HG03066 (cell line): ENCODE measurements around the gene GAS6.

Source experiments
- ATAC-seq: cut with Tn5 transposase; IDR thresholded peaks from one replicate; pipeline ENCODE4 v1.9.1; 2021; ENCODE audit warnings: low read depth; ENCODE audit not compliant: unreplicated experiment

GAS6 gene

DNA sequence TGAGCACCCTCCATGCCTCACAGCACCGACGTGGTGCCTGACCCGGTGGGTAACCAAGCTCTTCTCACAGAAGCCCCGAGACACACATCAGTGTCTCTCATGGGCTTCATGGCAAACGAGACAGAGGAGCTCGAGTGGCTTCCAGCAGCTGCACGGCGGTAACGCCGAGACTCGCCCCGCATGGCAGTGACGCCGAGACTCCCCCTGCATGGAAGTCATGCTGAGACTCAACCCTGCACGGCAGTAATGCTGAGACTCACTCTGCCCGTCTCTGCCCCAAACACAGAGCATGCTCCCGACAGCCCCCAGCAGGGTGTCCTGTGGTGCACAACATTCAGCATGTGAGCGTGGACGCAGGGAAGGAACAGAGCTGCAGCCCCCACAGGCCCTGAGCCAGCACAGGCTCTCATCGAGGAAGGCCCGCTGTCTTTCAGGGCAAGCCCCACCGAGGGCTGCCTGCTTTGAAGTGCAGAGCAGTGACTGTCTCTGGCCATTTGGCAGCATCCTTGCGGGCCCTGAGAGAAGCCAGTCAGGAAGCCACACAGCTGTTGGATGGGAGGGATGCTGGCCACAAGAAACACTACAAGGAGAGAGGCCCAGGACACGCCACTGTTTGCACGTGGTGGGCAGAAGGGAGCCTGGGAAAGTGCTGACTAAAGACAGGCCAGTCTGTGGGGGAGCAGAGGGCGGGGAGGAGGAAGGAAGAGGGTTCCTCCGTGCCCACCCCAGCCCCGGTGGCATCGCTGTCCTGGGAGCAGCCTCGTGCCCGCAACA, 9.5 kb downstream of the GAS6 start:
- no peak for ATAC-seq

DNA sequence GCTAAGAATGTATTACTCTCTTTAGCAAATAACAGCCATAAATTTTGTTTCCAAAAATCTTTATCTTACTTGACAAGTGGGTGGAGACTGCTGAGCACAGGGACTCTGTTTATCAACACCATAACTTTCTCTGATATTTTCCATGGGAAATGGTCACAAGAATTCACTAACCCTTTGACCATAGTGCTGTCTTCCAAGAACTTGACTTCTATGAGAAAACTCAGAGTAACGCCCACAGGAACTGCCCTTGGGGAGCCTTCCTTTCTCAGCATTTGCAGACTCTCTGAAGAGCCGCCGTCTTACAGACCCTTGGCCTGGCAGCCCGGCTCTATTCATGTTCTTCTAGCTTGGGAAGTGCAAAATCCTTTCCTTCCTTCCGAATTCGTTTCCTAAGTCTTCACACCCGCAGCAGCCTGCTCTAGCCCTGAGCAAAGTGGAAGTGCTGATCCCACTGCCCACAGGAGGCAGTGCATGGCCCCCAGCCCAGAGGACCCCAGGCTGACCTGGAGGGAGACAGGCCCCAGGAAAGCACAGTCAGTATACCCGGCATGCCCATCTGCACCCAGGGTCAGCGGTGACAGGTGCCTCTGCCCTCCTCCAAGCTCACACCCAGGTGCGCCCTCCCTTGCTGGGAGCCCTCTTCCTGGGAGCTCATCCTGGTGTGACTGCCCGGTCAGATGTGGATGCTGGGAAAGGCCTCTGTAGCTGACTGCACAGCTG, 10.2 kb downstream of the GAS6 start:
- ATAC-seq, result no peak

DNA sequence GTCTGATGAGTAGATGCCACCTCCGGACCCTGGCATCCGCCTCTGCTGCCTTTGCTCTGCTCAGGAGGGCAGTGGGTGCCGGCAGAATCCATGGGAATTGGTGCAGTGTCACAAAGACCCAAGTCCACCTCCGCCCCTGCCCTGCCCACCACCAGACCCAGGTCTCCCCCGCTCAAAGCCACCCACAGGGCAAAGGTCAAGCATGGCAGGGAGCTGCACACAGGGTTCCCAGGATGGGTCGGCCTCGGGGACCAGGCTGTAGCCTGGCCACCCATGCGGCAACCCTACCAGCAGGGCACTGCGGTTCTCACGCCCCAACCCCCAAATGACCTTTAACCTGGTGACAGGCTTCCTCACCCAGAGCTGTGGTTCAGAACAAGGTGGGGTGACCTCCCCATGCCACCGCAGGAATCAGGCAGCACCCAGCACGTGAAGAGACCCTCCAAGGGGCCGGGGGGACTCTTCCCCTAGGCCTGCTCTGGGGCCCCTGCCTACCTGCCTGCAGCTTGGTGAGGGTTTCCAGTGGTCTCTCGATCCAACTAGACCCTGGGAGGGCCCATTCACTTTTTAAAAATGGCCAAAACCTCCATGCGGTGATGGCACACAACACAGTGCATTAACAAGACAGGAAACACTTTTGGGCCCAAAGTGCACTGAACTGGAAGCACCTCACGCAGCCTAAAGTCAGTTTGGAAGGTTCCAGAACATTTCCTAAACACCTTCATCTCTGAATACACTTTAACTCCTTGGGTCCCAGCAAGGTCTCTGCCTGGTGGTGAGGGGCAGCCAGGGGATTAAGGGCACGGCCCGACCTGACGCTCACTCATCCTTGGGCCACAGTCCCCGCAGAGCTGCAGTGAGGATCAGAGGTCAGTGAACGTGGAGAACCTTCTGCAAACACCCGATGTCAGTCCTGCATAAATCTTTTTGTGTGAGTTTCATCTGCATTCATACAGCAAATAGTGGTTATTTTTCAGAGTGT, 11.0 kb downstream of the GAS6 start:
- ATAC-seq, result no peak

DNA sequence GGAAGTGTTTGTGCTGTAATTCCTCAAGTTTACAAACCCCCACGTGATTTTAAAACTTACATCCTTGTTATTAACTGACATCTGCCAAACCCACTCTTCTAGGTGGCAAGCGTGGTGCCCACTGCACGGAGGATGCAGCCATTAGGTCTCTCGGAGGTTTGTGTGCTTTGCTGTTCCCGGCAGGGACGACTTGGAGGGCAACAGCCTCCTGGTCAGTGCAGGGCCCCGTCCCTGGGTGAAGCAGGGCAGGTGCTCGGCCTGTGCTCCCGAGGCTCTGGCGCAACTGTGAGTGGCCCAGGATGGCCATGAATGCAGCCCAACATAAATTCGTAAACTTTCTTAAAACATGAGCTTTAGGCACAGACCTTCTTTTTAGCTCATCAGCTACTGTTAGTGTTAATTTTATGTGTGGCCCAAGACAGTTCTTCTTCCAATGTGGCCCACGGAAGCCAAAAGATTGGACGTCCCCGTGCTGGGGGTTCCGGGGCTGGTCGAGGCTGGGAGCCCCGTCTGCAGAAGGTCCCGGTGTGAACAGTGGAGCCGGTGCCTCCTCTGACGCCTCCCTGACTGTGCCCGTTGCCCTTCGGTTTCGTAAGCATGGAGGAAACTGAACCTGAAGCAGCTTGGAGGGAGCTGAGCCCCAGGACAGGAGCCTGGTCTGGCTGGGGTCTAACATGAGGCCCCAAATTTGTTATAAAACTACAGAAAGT, 11.9 kb downstream of the GAS6 start:
- ATAC-seq, result no peak

DNA sequence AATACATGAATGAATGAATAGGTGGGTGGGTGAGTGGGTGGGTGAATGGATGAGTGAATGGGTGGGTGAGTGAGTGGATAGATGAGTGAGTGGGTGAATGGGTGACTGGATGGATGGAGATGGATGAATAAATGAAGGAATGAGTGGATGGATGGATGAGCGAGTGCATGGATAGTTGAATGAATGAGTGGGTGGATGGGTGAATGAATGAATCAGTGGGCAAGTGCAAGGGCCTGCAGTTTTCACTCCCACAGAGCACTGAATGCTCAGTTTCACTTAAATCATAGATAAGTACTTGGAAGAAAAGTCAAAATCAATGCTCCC, 12.4 kb downstream of the GAS6 start:
- ATAC-seq, result no peak

DNA sequence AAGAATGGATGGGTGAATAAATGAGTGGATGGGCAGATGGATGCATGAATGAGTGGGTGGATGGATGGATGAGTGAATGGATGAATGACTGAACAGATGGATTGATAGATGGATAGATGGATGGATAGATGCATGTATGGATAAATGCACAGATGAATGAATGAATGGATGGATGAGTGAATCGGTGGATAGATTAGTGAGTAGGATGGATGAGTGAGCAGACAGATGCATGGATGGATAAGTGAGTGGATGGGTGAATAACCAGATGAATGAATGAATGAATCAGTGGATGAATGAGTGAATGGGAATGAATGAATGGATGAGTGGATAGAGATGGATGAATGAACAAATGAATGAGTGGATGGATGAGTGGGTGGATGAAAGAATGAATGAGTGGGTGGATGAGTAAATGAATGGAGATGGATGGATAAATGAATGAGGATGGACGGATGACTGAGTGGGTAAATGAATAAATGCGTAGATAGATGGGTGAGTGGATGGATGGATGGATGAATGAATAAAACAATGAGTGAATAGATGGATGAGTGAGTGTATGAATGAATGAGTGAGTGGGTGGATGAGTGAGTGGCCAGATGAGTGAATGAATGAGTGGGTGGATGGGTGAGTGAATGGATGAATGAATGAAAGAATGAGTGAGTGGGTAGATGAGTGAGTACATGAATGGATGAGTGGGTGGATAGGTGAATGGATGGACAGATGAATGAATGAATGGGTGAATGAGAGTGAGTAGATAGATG, 13.0 kb downstream of the GAS6 start:
- ATAC-seq, result no peak

DNA sequence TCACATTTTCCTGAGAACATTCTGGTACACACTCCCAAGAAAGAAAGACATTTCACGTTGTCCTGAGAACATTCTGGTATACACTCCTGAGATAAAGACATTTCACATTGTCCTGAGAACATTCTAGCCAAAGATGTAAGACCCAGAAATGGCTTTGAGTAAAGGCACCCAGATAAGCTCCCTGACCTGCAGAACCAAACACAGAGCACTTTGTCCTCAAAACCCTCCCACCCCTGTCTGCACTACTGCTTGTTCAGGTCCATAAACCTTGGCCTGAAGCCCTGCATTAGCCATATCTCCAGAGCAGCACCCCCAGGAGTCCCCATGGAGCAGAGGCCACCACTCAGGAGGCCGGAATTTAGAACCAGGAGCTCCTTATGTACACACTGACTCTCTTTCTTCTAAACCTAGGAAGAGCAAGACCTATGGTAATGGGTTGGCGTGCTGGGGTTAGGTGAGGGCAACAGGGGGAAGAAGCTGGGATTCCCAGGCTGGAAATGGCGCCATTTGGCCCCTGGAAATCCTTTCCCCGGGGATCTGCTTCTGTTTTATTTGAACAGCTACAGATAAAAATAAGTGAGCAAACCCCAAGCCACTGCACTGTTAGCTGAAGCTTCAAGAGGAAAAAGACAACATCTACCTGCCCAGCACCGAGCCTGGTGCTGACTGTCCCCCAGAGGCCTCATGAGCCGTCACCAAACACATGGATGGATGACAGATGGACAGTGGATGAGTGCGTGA, 13.7 kb downstream of the GAS6 start:
- ATAC-seq, result no peak

DNA sequence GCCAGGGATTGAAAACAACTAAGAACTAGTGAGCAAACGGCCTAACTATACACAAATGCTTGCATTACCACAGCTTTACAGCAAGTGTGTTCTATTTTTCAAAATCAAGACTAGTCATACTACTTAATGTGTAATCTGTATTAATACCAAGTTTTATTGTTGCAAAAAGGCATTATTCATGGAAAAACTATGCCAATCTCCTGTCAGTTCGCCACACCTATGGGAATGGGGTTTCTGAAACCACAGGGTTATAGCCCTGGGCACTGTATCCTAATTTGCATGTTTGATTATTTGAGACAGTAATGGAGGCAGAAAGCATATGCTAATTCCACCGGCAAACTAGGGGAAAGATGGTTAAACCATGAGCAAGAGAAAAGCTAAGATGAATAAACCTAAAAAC, 14.3 kb downstream of the GAS6 start:
- no peak for ATAC-seq

DNA sequence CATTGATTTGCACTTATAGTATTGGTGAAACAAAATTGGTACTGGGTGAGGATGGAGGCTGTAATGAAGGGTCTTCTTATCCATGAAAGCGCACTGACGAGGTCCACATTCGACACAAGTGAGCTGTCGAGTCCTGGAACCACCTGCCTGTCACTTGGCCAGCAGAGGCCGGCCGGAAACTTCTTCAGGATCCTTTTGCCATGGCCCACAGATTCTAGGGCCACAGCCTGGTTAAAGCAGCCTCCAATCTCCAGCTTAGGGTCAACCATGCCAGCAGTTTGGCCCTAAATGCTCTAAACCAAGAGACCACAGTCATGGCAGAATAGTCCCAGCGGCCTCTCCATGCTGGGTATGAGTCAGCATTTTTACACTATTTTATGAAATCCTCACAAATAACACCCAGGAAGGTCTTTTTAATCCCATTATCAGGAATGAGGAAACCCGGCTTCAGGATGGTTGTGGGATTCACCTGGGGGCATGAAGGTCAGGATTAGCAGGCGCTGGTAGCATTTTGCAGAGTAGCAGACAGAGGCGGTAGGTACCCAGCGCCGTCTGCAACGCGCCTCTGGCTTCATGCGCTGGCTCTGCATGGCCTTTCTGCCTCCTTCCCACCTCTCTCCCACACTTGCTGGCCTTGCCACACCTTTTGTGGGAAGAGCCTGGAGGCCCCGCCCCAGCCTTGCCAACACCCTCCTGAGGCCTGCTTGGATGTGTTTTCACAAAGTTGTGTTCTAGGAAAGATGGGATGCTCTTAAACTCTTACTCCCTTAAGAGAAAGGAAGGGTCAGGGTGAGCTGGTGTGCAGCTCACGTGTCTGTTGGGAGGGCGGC, 15.2 kb downstream of the GAS6 start:
- no peak for ATAC-seq

DNA sequence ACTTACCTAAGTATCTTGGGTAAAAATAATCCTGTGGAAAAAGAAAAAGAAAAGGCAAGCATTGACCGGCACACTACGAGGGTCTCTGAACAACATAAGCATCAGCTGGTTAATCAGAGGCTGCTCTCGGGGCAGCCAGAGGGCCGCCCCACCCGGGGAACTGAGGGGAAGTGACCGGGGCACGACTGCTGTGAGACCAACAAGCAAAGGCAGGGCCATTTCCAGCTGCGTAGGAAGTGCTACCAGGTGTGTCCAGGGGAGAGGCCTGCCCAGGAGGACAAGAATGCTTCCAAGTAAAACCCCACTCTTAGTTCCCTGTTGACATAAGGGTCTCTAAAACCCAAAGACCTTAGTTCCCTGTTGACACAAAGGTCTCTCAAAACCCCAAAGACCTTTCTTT, 15.9 kb downstream of the GAS6 start:
- ATAC-seq, result no peak

DNA sequence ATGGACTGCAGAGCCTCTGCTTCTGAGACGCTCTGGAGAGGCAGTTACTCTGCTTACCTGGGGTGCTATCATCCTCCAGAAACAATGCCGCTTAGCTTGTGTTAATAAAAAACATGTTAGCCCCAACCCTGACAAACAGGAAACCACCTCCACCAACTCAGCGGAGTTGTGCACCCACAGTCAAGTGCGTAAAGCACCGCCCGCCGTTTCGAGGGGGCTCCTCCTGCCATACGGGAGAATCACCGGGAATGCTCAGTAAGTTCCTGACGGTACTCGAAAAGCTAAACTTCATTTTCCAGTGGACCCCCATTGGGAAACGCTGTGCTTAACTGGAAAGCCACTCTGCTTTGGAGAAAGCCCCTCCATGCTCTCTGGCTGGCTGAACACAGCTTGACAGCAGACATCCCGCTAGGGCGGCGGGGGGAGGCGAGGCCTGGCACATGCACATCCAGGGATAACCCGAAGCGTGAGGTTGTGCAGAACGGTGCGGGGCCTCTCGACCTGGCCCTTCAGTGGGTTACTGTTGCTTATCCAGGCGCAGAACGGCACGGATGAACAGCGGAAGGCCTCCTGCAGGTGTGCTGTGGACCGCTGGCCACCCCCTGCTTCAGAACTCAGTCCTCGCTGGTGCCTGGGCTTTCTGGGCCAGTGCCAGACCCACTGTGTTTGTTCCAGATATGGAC, 17.1 kb downstream of the GAS6 start:
- ATAC-seq, result no peak

DNA sequence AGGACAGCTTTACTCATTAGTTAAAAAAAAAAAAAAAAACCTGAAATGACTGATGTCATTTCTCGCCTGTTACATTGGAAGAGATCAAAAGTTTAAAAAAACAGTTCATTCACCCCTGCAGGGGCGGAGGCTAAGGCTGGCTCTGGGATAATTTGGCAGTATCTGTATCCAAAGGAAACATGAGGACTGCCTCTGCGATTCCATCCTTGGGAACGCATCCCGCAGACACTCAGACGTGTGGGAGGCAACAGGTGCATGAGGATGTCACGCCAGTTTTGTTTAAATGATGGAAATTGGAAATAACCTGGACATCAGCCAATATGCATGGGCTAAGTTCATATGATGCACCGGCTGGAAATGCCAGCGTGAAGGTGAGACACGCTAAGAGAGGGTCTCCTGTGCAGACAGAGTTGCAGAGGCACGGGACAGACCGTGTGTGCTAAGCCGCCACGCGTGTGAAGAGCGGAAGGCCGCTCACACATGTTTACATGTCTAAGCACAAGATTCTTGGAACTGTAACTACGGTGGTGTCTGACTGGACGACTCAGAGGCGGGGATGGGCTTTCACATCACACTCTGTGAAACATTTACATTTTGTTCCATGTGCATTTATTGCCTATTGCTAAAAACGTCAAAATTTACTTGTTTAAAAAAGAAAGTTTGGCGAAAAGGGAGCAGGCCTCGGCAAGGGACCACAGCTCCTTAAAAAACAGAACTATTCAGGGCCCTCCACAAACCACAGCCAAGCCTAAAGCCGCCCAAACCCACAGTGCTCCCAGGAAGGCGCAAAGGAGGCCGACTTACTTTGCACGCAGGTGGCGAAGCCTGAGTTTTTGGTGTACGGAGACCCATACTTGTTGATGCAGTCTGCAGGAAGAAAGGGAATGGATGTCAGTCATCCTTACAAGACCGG, 17.9 kb downstream of the GAS6 start:
- no peak for ATAC-seq

DNA sequence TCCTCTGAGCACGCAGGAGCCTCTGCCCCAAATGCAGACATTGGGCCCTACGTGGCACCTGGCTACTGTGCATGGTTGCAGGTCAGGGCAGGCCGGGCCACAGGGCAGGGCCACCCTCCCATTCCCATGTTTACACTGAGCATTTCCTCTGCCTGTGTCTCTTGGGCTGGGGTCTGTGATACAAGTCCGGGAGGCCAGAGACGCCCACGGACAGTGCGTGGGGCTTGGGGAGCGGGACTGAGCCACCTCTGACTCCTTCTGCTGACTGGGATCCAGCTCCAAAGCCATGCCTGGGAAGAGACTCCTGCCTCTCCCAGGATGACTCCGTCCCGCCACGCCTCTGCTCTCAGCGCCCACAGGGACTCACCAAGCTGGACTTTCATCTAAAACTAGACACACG, 18.8 kb downstream of the GAS6 start:
- ATAC-seq, result no peak

DNA sequence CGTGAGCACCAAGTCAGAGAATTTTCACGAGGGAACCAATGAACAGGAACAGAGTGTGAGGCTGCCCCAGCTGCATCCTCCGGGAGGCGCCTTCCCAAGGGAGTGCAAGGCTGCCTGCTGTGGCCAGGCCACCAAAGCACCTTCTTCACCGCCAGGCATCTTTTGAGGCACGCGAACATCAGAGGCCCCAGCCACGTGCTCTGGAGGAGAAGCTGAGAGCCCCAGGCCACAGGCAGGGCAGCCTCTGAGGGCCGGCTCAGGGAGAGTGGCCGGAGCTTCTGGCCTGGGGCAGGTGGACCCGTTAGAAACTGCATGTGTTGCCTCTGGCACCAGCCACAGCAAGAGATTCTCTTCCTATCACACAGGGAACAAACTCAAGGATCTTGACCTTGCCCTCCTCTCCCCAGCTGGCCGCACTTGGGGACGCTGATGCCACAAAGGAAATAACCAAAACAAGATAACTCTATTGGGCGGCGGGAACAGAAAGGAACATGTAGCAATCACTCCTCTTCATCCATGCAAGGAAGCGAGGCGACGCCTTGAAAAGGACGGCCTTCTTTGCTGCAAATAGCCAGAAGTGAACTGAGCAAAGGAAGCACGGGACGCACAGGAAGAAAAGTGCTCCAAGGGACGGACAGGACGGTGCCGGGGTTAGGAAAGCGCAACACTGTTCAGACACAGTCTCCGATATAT, 19.9 kb downstream of the GAS6 start:
- ATAC-seq, result no peak

DNA sequence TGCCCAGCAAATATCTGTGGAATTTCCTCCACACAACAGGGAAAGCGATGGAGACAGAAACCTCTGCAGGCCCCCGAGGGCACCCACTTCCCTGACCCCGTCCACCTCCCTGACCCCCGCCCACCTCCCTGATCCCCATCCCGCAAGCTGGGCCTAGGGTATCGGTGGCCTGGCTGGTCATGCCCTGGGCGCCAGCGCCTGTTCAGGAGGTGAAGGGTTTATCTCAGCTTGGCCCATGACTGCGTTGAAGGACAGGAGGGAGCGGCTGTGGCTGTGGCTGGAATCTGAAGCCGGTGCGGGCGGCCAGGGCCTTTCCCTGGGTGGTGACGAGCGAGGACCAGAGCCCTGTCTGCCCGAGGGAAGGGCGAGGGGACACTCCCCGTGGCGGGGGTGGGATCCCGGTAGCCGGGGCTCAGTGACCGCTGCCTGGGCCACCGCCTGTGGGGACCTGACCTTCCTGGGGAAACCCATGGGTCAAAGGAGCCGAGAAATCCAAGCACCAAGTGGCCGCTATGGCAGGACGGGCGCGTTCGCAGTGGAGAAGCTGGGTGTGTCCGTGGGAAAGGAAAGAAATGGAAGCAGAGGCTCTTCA, 20.7 kb downstream of the GAS6 start:
- ATAC-seq, result no peak
